ENCODE data around the gene FLOT1. TPM values are rescaled to one million over a fixed set of nuclear protein-coding genes. Genes with fewer than 3 reads are reported as not detected.

FLOT1 gene
- total RNA-seq, 1 experiment from 2014 or later, result 243 TPM

DNA sequence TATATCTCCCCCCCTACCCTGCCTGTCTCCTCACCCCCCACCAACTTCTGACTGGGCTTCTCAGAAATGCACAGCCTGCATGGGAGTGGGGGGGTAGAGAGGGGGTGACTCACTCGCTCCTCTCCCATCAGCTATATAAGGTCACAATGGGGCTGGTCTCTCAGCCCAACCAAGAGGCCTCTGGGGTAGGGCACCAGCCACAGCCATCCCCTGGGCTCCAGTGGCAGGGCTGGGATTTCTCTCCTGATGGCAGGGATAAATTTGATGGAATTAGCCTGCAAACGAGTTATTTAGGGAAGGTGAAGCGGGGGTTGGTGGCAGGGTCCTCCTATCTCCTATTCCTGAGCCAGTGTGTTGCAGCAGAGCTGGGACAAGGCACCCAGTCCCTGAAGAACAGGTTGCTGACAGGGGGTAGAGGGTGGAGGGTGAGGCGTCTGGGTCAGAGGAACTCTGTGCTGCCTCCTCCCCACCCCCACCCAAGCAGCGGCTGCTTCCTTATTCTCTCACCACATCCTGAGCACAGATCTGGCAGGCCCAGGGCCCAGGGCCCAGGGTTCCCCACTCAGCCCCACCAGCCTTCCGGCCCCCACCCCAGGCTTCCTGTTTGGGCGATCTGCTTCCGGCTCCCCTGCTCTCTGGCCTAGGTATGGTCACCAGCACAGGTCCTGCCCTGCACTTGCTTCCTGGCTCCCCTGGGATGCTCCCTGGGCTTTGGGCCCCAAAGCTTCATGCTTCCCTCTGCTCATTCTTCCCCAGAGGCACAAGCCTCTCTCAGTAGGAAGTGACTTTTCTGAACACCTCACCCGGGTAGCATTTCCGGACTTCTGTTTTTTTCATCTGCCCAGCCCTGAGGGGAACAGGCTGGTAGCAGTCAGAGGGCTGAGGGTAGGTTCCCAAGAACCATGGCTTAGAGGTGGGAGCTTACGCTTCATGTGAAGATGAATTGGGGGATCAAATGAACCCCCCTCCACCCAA, 60.1 kb downstream of the FLOT1 start:
- intact Hi-C loops (cut with micrococcal nuclease; ENCODE audit: unreplicated experiment), result no loop called here
- Mint-ChIP-seq H3K4me1 (ENCODE audit: low read depth, unreplicated experiment) (peaks cover 74% of the 10 kb centered on the region), H3K27ac (ENCODE audit: unreplicated experiment) (peak overlapping the region; percentile 42), H3K27me3 (ENCODE audit: unreplicated experiment) (no peaks in the 10 kb centered on the region), H3K9me3 (ENCODE audit: low read depth, unreplicated experiment) (no peaks in the 10 kb centered on the region), H3K4me3 (ENCODE audit: low read depth, unreplicated experiment) (peak overlapping the region; percentile 41), H3K36me3 (ENCODE audit: insufficient read depth, unreplicated experiment) (peaks cover 73% of the 10 kb centered on the region)
- TF ChIP-seq, protein P1, sequence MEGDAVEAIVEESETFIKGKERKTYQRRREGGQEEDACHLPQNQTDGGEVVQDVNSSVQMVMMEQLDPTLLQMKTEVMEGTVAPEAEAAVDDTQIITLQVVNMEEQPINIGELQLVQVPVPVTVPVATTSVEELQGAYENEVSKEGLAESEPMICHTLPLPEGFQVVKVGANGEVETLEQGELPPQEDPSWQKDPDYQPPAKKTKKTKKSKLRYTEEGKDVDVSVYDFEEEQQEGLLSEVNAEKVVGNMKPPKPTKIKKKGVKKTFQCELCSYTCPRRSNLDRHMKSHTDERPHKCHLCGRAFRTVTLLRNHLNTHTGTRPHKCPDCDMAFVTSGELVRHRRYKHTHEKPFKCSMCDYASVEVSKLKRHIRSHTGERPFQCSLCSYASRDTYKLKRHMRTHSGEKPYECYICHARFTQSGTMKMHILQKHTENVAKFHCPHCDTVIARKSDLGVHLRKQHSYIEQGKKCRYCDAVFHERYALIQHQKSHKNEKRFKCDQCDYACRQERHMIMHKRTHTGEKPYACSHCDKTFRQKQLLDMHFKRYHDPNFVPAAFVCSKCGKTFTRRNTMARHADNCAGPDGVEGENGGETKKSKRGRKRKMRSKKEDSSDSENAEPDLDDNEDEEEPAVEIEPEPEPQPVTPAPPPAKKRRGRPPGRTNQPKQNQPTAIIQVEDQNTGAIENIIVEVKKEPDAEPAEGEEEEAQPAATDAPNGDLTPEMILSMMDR (IDR thresholded peaks at IDR 0.05; ENCODE audit: unreplicated experiment), result no peak
- TSS peak; percentile 68 for BruUV-seq (replicated peaks)
- CTCF ChIA-PET, result interaction anchor here (0.6 to 1.5 kb wide), 7 partner anchors 8 to 70 kb away, joined by 3 to 11 read pairs (median 4); partner anchors contain the start of genes MDC1 and NRM
- DNase-seq, result peak; percentile 71

DNA sequence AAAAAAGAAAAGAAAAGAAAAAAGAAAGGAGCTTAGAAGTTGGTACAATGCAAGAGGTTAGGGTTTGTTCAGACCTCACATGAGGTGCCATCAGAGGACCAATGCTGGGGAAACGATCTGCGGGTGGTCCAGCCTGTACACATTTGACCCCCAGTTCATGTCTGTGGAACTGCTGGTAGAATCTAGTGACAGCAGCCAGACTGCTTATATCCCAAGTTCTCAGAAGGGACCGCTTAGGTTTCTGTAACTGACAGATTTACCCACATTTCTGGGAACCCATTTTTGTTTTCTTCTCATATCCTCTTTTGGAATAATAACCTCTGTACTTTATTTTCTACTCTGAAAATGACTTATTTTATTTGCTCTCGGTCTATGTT, 60.7 kb downstream of the FLOT1 start:
- TF ChIP-seq, protein P1 (IDR thresholded peaks at IDR 0.05; ENCODE audit: unreplicated experiment), result no peak
- Mint-ChIP-seq H3K27me3 (ENCODE audit: unreplicated experiment) (no peaks in the 10 kb centered on the region), H3K9me3 (ENCODE audit: low read depth, unreplicated experiment) (no peaks in the 10 kb centered on the region), H3K4me3 (ENCODE audit: low read depth, unreplicated experiment) (peak overlapping the region; percentile 41), H3K36me3 (ENCODE audit: insufficient read depth, unreplicated experiment) (peaks cover 73% of the 10 kb centered on the region), H3K27ac (ENCODE audit: unreplicated experiment) (peak overlapping the region; percentile 73), H3K4me1 (ENCODE audit: low read depth, unreplicated experiment) (peaks cover 74% of the 10 kb centered on the region)
- no TSS peak for BruUV-seq (replicated peaks)
- CTCF ChIA-PET, result interaction anchor here (0.6 to 1.5 kb wide), 6 partner anchors 9 to 71 kb away, joined by 3 to 11 read pairs (median 4); partner anchors contain the start of genes MDC1 and NRM
- no peak for DNase-seq
- intact Hi-C loops (cut with micrococcal nuclease; ENCODE audit: unreplicated experiment), result no loop called here

DNA sequence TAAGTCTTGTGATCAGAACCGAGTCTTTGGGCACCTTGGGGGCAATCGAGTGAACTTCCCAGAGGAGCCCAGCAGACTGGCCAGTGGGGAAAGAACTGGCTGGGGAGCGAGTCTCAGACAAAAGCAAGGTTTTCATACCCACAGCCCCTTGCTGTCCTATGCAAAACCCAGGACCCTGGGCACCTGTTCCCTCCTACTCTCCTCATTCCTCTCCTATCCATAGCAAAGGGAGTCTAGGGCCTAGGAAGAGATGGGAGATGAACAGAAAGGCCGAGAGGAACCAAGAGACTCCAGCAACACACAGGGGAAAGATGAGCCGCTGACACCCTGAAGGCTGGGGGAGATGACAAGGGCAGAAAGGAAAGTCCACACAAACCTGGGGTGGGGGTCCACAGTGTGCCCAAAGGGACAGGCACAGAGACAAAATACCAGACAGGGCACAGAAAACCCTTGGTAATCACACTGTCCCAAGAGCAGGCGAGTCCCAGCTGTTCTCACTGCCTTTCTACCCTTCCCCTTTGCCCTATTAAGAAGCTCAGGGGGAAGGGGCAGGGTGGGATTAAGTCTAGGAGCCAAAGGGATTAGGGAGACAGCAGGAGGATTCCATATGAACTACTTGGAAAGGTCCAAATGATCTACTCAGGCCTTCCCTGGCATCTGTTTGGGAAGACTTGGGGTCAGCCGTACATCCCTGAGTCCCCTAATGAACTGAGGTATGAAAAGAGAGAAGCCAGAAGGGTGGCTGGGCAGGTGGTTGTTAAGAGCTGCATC, 62.5 kb downstream of the FLOT1 start:
- H3K27ac Mint-ChIP-seq (ENCODE audit: unreplicated experiment), result no peak overlapping the region
- peak overlapping the region; percentile 40 for H3K4me3 Mint-ChIP-seq (ENCODE audit: low read depth, unreplicated experiment)
- intact Hi-C loops (cut with micrococcal nuclease; ENCODE audit: unreplicated experiment), result loop anchor here (1.0 to 10.0 kb wide), 2 partner anchors 42 to 205 kb away; partner anchors contain the start of gene DDR1
- TF ChIP-seq, protein P1 (IDR thresholded peaks at IDR 0.05; ENCODE audit: unreplicated experiment), result no peak
- no TSS peak for BruUV-seq (replicated peaks)
- CTCF ChIA-PET, result interaction anchor here (0.8 to 2.6 kb wide), 8 partner anchors 8 to 407 kb away, joined by 3 to 72 read pairs (median 6); partner anchors contain the start of gene TUBB
- no peak for DNase-seq
- peaks cover 64% of the 10 kb centered on the region for H3K36me3 Mint-ChIP-seq (ENCODE audit: insufficient read depth, unreplicated experiment)
- no peaks in the 10 kb centered on the region for H3K27me3 Mint-ChIP-seq (ENCODE audit: unreplicated experiment)
- H3K4me1 Mint-ChIP-seq (ENCODE audit: low read depth, unreplicated experiment), result peaks cover 58% of the 10 kb centered on the region
- H3K9me3 Mint-ChIP-seq (ENCODE audit: low read depth, unreplicated experiment), result no peaks in the 10 kb centered on the region

Measured in Calu3 (cell line).